Measurements from ENCODE around the gene MBTPS2. TPM values are rescaled to one million over a fixed set of nuclear protein-coding genes. Genes with fewer than 3 reads are reported as not detected.

MBTPS2 gene
- polyA plus RNA-seq, 12 donors, result 14.0 to 95.0 (median 26.0) TPM

GRCh38 chrX:21932292-21933002 lies 93.0 kb downstream of the MBTPS2 start:
- no peak for DNase-seq

GRCh38 chrX:21933077-21933476 lies 93.7 kb downstream of the MBTPS2 start:
- DNase-seq, result no peak

- DNase-seq, result no peak
Observed at GRCh38 chrX:21934414-21934813, 95.0 kb downstream of the MBTPS2 start.

Other genes starting within 250 kb of the MBTPS2 start
- gene KLHL34, start 181.3 kb upstream of the MBTPS2 start, polyA plus RNA-seq (ENCODE audit: insufficient read length in 12 of 12), result 1 to 10 TPM in 2 of 12 donors, under 1 TPM in 7, not detected in 3; 0.08 to 1.1 (median 0.34) TPM
- gene SMPX, start 81.5 kb upstream of the MBTPS2 start, polyA plus RNA-seq (ENCODE audit: insufficient read length in 12 of 12), result 100 to 1,000 TPM in 10 of 12 donors, 10 to 100 TPM in 1, not detected in 1; 94.9 to 364 (median 300) TPM
- gene YY2, start 16.4 kb downstream of the MBTPS2 start, polyA plus RNA-seq (ENCODE audit: insufficient read length in 12 of 12), result 1 to 10 TPM in 10 of 12 donors, under 1 TPM in 1, not detected in 1; 1.00 to 8.9 (median 1.8) TPM
- gene SMS, start 101.1 kb downstream of the MBTPS2 start, polyA plus RNA-seq (ENCODE audit: insufficient read length in 12 of 12), result 10 to 100 TPM in 11 of 12 donors, not detected in 1; 58.8 to 91.6 (median 82.1) TPM
- 1 to 10 TPM in 11 of 12 donors, not detected in 1; 3.1 to 9.7 (median 4.6) TPM for gene PHEX, start 192.7 kb downstream of the MBTPS2 start, polyA plus RNA-seq (ENCODE audit: insufficient read length in 12 of 12)

All from muscle of arm (tissue), 12 donors.